CD1c-positive myeloid dendritic cell (primary cell): Measurements from ENCODE around the gene SIT1.
"Not testable (repeated sequence)": the region's sequence is repeated elsewhere in the genome, so short reads cannot be mapped to it uniquely, and the experiment has no call there.

Experiments used
- DNase-seq: peaks from one replicate; pipeline ENCODE4 v3.0.0-alpha.2; 2016; ENCODE audit errors: extremely low spot score

SIT1 gene

DNA sequence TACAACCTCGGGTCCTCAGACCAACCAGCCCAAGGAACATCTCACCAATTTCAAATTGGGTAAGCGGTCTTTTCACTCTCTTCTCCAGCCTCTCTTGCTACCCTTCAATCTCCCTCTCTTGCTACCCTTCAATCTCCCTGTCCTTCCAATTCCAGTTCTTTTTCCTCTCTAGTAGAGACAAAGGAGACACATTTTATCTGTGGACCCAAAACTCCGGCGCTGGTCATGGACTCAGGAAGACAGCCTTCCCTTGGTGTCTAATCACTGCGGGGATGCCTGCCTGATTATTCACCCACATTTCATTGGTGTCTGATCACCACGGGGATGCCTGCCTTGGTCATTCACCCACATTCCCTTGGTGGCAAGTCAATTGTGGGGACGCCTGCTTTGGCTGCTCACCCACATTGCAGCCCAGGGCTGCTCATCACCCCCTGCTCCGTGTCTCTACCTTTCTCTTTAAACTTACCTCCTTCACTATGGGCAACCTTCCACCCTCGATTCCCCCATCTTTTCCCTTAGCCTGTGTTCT lies 13.2 kb downstream of the SIT1 start:
- DNase-seq, result not testable (repeated sequence)

DNA sequence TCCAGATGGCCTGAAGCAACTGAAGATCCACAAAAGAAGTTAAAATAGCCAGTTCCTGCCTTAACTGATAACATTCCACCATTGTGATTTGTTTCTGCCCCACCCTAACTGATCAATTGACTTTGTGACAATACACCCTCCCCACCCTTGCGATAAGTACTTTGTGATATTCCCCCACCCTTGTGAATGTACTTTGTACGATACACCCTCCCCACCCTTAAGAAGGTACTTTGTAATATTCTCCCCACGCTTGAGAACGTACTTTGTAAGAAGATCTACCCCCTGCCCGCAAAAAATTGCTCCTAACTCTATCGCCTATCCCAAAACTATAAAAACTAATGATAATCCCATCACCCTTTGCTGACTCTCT lies 13.9 kb downstream of the SIT1 start:
- not testable (repeated sequence) for DNase-seq

DNA sequence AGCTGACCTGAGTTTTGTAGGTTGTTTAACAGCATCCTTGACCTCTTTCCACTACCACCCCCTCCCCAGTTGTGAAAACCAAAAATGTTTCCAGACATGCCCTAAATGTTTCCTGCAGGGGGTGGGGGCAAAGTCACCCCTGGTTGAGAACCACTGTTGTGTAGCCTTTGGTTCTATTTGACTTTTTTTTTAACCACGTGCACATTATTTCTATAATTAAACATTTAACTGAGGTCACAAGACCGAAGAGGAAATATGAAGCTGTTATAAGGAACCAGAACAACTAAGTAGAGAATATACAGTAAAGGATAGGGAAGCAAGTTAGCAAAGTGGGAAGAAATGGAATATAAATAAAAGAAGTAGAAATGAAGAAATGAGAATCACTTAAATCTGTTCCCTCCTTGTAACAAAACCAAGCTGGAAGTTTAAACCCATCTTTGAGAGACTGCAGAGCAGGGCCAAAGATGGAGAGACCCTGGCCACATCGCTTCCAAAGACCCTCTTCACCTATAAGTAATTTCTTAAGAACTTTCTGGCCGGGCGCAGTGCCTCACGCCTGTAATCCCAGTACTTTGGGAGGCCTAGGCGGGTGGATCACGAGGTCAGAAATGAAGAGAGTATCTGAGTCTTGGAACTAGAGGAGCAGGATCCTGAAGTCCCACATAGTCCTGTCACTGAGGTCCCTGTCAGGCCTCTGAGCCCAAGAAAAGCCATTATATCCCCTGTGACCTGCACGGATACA lies 14.4 kb downstream of the SIT1 start:
- peak; percentile 79 for DNase-seq

- DNase-seq, result peak; percentile 47
These were observed 15.0 kb downstream of the SIT1 start for GRCh38 chr9:35635730-35636129.

DNA sequence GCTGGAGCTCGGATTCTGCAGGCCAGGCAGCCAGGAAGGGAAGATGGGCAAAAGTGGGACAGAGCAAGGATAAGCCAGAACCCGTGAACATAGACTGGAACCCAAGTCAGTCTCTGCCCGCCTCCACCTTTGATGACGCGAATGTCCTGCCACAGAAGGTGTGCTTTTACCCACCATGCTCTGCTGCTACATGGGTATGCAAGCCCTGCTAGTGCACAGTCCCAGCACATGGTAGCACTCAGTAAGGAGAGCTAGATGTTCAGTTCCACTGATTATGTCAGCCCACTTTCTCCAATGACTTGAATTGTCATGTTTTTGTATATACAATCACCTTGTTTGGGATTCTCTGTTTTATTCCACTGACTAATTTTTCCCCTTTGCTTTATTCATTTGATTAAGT lies 21.1 kb downstream of the SIT1 start:
- no peak for DNase-seq

- no peak for DNase-seq
These were observed 22.2 kb downstream of the SIT1 start for GRCh38 chr9:35628389-35628991.

DNA sequence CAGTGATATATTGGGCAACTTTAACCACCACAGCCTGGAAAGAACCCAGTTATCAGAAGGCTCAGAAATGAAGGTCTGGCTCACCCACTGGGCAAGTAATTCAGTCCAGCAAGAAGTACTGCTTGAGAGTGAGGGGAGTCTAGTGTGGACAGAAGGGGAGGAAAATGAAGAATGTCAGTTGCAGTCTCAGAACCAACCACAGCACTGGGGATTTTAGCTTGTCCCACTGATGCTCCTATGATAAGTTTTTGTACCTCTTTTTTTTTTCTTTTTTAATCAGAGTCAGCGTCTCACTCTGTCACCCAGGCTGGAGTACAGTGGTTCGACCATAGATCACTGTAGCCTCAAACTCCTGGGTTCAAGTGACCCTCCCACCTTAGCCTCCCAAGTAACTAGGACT lies 23.2 kb downstream of the SIT1 start:
- no peak for DNase-seq

GRCh38 chr9:35619800-35620158 lies 31.0 kb downstream of the SIT1 start:
- DNase-seq, result no peak

- peak; percentile 66 for DNase-seq
These were observed 31.6 kb downstream of the SIT1 start for GRCh38 chr9:35618854-35619799.

DNA sequence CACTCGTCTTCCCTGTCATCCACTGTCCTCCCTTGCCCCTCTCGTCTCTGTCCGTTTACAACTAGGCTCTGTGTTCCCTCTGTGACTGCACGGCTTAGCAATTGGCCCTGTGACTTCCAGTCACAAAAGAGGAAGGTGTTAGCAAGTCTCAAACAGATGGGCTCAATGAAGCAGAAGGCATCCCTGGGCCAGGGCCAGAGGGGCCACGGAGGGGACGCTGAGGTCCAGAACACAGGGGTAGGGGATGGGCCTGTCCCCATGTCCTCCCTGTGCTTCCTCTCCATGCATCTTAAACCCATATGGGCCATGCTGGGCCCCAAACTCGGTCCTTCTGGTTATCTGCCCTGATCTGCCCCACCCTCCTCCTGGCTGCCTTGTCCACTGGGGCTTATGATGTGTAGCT lies 32.4 kb downstream of the SIT1 start, which contains the start of gene CD72:
Gene CD72 (minus strand): TSS at position 89 of the 403 bp plus-strand sequence. CDS start 110 bp downstream, outside the sequence.
- peak; percentile 60 for DNase-seq

- DNase-seq, result no peak
These were observed 33.2 kb downstream of the SIT1 start for GRCh38 chr9:35617548-35617947.

- DNase-seq, result peak; percentile 68
These were observed 33.9 kb downstream of the SIT1 start for GRCh38 chr9:35616681-35617459.

DNA sequence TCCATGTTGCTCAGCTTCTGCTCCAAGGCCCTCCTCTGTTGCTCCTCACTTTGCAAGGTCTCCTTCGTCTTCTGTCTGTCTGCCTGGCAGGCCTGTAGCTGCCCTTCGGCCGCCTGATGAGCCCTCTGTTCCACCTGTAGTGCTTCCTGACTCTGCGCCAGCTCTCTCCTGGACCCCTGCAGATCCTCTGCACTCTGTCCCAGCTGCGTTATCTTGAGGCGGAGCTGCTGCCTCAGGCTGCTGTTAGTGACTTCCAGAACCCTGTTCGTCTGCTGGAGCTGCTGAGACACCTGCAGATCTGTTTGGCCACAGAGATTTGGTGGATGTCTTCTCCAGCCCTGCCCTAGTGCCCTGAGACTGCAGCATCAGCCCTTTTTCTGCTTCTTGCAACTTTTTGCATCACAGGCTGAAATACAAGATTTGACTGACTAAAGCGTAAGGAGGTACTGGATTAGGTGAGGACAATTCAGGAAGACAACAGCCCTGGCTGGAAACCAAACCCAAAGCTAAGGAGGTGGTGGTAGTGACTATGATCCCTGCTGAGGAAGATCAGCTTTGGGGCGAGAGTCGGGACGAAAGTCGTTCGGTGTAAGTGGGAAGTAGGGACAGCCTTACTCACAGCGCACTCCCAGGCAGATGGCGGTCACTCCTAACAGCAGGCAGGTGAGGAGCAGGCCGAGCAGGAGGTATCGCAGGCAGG lies 34.6 kb downstream of the SIT1 start:
- no peak for DNase-seq

- no peak for DNase-seq
These were observed 37.9 kb downstream of the SIT1 start for GRCh38 chr9:35612843-35613242.

- not testable (repeated sequence) for DNase-seq
These were observed 38.7 kb downstream of the SIT1 start for GRCh38 chr9:35612066-35612465.

GRCh38 chr9:35611230-35611797 lies 39.4 kb downstream of the SIT1 start:
- peak; percentile 59 for DNase-seq

DNA sequence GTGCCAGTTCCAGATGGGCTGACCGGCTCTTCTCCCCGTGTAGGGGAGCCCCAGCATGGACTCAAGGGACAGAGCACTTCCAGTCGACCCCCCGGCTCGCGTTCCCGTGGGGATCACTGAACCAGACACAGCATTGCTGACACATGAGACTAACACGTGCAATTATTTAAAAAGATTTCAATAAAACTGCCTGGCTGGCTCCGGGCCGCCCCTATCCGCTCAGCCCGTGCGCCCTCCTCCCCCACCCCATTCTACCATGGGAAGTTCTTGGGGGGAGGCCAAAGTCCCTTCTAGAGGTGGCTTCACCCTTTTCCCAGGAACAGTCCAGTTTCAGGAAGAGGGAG lies 40.9 kb downstream of the SIT1 start:
- DNase-seq, result no peak

DNA sequence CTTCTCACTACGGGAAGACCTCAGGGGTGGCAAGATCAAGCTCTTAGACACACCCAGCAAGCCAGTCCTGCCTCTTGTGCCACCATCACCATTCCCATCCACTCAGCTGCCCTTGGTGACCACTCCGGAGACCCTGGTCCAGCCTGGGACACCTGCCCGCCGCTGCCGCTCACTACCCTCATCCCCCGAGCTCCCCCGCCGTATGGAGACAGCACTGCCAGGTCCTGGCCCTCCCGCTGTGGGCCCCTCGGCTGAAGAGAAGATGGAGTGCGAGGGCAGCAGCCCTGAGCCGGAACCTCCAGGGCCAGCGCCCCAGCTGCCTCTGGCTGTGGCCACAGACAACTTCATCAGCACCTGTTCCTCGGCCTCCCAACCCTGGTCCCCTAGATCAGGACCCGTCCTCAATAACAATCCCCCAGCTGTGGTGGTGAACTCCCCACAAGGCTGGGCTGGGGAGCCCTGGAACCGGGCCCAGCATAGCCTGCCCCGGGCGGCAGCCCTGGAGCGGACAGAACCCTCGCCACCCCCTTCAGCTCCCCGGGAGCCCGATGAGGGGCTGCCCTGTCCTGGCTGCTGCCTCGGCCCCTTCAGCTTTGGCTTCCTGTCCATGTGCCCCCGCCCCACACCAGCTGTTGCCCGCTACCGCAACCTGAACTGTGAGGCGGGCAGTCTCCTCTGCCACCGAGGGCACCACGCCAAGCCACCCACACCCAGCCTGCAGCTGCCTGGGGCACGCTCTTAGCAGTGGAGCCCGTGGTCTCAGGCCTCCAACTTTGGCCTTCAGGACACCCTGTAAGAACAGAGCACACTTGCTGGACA lies 41.5 kb downstream of the SIT1 start:
- no peak for DNase-seq

DNA sequence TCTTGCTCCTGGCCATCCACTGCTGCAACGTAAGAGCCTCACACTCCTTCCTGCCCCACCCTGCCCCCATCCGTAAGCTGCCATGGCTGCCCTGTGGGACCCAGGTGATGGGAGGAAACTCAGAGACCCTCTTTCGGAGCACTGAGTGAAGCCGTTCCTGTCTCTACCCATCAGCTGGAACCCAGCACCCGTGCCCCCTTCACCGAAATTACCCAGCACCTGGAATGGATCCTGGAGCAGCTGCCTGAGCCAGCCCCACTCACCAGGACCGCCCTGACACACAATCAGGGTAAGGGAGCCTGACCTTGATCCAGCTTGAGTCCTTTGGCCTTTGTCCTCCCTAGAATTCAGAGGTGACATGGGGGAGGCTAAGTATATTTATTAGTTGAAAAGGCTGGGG lies 42.5 kb downstream of the SIT1 start:
- no peak for DNase-seq

GRCh38 chr9:35606726-35607125 lies 44.0 kb downstream of the SIT1 start:
- no peak for DNase-seq
